Measurements from ENCODE around the gene NCDN.

Gene NCDN, protein sequence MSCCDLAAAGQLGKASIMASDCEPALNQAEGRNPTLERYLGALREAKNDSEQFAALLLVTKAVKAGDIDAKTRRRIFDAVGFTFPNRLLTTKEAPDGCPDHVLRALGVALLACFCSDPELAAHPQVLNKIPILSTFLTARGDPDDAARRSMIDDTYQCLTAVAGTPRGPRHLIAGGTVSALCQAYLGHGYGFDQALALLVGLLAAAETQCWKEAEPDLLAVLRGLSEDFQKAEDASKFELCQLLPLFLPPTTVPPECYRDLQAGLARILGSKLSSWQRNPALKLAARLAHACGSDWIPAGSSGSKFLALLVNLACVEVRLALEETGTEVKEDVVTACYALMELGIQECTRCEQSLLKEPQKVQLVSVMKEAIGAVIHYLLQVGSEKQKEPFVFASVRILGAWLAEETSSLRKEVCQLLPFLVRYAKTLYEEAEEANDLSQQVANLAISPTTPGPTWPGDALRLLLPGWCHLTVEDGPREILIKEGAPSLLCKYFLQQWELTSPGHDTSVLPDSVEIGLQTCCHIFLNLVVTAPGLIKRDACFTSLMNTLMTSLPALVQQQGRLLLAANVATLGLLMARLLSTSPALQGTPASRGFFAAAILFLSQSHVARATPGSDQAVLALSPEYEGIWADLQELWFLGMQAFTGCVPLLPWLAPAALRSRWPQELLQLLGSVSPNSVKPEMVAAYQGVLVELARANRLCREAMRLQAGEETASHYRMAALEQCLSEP

DNA sequence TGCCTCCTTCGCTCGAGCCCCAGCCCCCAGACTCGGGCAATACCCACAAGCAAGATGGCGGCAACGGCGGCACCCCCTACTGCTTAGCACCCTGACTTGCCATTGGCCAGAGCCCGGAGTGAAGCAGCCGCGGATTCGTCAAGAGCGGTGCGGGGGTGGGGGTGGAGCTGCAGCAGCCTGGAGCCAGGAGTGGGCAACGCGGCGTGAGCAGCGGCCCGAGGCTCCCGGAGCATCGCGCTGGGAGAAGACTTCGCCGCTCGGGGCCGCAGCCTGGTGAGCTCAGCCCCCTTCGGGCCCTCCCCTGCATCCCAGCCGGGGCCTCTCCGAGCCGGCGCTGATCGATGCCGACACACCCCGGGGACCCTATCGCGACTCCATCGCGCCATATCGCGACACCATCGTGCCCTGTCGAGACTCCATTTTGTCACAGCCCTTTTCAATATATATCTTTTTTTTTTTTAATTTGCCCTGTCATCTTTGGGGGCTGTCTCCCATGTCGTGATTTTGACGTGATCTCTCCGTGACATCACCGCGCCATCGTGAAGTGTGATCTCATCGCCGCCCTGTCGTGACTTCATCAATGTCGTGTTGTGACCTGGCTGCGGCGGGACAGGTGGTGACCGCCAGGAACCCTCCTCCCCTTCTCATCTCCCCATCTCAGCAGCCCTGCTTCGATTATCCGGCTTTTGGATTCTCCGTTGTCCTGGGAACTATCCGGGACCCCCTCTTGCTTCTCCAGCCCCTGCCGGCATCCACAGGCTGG, at the start of gene NCDN:
Gene NCDN, plus strand, starts transcription at position 189 of the 763 bp plus-strand sequence. Its CDS starts 392 bp downstream, at position 581.
- TF ChIP-seq ZNF274 (IDR thresholded peaks at IDR 0.05; ENCODE audit: low read depth, low read length): no peak
- H3K4me3 ChIP-seq (ENCODE audit: low read length): peak within 1 kb of the TSS; percentile 84

DNA sequence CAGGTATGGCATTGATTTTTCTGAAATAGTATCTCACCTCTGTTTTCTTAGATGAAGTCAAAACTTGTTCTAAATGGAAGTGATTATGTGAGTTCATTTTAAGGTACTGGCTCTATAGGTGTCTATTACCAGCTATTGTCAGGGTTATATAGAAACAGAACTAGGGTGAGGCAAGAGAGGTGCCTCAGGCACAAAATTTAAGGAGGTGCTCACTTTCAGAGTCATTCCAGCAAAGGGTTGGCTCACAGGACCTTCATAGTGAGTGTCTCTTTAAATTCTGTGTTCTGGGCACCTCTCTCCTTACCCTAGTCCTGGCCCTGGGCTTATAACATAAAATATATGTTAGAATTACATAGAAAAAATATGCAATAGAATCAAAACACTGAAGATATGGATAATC, 49.7 kb upstream of the NCDN start:
- H3K4me3 ChIP-seq (ENCODE audit: low read length): no peak overlapping the region; the same call in 1 of the 2 replicates

DNA sequence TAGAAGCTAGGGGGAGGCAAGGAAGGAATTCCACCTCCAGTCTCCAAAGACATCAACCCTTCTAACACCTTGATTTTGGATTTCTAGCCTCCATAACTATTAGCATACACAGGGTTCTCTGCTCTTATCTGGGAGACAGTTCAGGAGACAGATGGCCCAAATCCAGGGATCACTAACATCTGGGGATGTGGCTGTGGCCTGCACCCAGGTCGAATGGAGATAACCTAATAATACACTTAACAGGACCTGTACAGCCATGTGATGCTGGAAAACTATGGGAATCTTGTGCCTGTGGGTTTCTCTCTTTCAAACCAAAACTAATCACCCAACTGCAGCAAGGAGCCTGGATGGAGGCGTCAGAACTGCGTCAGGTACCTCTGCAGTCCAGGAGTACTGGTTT, 48.0 kb upstream of the NCDN start:
- TF ChIP-seq ZNF274 (IDR thresholded peaks at IDR 0.05; ENCODE audit: low read depth, low read length): no peak
- no peak overlapping the region for H3K4me3 ChIP-seq (ENCODE audit: low read length)

More for the DNA sequence above, 49.7 kb upstream of the NCDN start:
- no peak for TF ChIP-seq ZNF274 (IDR thresholded peaks at IDR 0.05; ENCODE audit: low read depth, low read length)

DNA sequence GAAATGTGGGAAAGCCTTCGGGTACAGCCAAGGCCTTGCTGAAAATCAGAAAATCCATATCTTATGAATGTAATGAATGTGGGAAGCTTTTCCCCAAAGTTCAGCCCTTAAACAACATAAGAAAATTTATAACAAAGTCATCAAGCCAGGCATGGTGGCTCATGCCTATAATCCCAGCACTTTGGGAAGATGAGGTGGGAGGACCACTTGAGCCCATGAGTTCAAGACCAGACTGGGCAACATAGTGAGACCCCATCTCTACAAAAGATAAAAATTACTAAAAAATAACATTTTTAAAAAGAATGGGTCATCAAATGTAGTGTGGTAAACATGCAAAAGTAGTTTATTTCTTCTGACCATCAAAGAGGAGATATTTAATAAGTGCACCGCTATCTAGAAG, 46.3 kb upstream of the NCDN start:
- H3K4me3 ChIP-seq (ENCODE audit: low read length): no peak overlapping the region
- no peak for TF ChIP-seq ZNF274 (IDR thresholded peaks at IDR 0.05; ENCODE audit: low read depth, low read length)

DNA sequence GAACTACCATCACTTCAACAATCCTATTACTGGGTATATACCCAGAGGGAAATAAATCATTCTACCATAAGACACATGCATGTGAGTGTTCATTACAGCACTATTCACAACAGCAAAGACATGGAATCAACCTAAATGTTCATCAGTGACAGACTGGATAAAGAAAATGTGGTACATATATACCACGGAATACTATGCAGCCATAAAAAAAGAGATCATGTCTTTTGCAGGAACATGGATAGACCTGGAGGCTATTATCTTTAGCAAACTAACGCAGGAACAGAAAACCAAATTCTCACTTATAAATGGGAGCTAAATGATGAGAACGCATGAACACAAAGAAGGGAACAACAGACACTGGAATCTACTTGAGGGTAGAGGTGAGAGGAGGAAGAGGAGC, 39.4 kb upstream of the NCDN start:
- no peak for TF ChIP-seq ZNF274 (IDR thresholded peaks at IDR 0.05; ENCODE audit: low read depth, low read length)
- H3K4me3 ChIP-seq (ENCODE audit: low read length): no peak overlapping the region

DNA sequence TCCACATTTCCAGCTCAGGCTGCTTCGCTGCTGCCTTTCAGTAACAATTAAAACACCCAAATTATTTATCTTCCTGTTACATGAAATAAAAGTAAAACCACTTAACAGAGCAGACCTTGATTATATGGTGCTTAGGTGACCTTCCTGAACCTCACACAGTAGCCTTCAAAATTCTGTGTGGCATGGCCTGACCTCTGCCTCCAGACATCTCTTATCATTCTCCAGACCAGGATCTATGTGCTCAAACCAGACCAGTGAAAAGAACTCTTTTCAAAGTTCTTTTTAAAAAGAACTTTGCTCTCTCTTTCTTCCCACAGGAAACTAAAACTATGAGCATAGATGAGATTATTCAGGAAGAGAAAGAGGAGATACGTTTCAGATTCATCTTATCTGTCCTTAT, 38.2 kb upstream of the NCDN start:
- no peak overlapping the region for H3K4me3 ChIP-seq (ENCODE audit: low read length)
- no peak for TF ChIP-seq ZNF274 (IDR thresholded peaks at IDR 0.05; ENCODE audit: low read depth, low read length)

DNA sequence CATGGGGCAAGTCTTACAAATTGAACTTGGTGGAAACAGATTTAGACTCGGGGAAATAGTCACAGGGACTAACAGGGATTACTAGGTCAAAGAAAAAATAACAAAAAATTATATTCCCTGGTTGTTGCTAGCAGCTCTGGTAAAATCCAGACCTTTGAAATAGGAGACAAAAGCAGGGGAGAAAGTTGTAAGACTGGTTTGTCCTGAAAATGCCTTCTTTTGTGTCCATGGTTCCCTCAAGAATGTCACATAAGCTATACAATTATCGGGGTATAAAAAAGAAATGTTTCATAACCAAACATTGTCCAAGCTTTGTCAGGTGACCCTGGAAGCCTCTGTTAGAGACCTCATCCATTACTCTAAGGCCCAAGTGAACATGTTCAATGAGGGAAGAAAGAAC, 33.5 kb upstream of the NCDN start:
- TF ChIP-seq ZNF274 (IDR thresholded peaks at IDR 0.05; ENCODE audit: low read depth, low read length): no peak
- H3K4me3 ChIP-seq (ENCODE audit: low read length): no peak overlapping the region

DNA sequence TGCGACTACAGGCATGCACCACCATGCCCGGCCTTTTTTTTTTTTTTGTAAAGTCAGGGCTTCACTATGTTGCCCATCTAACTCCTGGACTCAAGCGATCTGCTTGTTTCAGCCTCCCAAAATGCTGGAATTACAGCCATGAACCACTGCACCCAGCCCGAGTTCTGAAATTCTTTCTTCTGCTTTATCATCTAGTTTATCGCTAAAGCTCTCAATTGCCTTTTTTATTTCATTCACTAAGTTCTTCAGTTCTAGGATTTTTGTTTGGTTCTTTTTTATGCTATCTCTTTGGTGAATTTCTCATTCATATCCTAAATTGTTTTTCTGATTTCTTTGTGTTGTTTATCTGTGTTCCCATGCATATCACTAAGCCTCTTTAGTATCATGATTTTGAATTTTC, 27.4 kb upstream of the NCDN start:
- no peak for TF ChIP-seq ZNF274 (IDR thresholded peaks at IDR 0.05; ENCODE audit: low read depth, low read length)
- H3K4me3 ChIP-seq (ENCODE audit: low read length): no peak overlapping the region

DNA sequence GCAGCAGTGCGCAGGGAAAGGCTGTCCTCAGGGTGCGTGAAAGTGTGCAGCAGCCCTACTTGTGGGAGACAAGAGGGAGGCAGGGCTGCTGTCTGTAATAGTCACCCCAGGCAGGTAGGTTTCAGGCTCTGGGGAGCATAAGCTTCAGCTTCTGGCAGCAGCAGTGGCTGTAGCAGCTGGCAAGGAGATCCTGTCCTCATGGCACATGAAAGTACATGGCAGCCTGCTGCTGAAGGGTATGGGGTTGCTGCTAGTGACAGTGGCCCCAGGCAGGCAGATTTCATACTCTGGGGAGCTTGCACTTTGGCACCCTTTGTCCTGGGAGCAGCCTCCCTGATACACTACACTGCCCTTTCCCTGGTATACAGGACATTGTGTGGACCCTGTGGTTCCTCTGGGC, 26.7 kb upstream of the NCDN start:
- TF ChIP-seq ZNF274 (IDR thresholded peaks at IDR 0.05; ENCODE audit: low read depth, low read length): no peak
- H3K4me3 ChIP-seq (ENCODE audit: low read length): no peak overlapping the region

DNA sequence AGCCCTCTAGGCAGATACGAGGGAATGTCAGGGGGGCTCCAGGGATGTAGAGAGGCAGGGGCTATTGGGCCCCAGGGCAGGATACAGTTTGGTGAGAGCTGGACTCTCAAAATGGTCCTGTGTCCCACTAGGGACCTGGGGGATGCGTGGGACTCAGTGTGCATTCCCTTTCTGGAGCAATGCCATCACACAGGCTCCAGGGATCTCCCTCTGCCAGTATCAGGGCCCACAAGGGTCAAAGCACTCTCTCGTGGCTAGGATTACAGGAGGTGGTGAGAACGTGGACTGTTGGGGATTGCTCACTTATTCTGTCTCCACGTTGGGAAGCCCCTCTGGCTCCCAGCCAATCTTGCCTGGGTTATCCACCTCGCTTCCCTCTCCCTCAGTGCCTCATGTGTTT, 26.2 kb upstream of the NCDN start:
- no peak overlapping the region for H3K4me3 ChIP-seq (ENCODE audit: low read length)
- TF ChIP-seq ZNF274 (IDR thresholded peaks at IDR 0.05; ENCODE audit: low read depth, low read length): no peak

DNA sequence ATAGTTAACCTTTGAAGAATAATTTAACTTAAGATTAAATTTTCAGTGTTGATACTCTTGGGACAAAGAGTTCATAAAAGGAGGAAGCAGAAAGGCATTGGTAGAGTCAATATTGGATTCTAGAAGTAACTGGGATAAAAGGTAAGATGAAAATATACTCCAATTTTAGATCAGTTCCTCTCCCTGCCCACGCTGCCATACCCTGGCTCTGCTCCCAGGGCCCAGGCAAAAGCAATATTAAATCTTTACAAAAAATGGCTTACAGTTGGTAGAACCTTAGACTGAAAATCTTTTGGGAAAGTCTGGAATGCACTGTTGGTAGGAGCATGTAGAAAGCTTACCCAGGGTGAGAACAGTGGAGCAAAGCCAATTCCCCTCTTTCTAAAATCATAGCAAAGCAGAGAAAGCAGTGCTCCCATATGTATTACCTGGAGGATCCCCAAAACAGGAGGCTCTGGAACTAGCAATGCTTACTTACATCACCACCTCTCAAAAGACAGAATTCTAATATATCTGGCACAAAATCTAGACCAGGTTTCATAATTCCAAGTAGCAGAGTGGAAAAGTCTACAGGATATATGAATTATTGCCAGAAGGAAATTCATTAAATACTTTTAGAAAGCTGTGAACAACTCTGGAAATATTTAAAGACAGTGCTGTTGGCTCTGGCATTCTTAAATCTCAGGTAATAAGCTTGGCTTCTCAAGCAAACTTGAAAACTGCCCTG, 24.9 kb upstream of the NCDN start:
- no peak for TF ChIP-seq ZNF274 (IDR thresholded peaks at IDR 0.05; ENCODE audit: low read depth, low read length)
- H3K4me3 ChIP-seq (ENCODE audit: low read length): no peak overlapping the region

DNA sequence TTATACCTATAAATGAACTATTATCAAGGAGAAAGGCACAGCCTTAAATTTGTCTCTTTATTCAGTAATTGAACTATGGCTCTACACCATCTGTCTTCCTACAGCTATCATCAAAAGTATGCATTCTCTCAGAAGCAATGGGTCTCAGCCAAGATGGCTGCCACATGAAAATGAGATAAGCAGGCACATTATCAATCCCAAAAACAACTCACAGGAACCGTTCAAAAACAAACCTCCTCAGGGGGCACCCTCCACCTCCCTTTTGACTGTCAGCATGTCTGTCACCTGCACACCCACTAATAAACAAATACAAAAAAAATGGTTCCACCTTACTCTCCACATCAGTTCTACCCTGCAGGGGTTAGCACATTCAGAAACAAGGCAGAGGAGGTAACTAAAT, 24.0 kb upstream of the NCDN start:
- H3K4me3 ChIP-seq (ENCODE audit: low read length): no peak overlapping the region
- TF ChIP-seq ZNF274 (IDR thresholded peaks at IDR 0.05; ENCODE audit: low read depth, low read length): no peak

DNA sequence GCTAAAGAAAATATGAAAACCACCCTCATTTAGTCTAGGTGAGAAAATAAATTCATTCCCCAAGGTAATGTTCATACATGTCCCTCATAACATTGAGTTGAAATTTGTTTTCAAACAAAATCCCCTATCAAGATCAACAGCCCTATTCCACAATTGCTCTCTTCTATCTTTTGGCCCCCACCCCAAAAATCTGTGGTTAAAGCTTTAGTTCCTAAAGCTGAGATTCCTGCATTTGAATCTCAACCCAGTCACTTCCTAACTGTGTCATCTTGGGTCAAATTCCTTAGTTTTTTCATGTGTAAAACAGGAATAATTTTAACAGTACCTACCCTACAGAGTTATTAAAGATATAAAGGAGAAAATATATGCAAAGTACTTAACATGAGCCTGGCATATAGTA, 22.4 kb upstream of the NCDN start:
- H3K4me3 ChIP-seq (ENCODE audit: low read length): no peak overlapping the region
- no peak for TF ChIP-seq ZNF274 (IDR thresholded peaks at IDR 0.05; ENCODE audit: low read depth, low read length)

All from GM08714 (cell line).